Measurements from ENCODE around the gene AK8.
"Not testable (repeated sequence)": the region's sequence is repeated elsewhere in the genome, so short reads cannot be mapped to it uniquely, and the experiment has no call there.

Gene AK8

DNA sequence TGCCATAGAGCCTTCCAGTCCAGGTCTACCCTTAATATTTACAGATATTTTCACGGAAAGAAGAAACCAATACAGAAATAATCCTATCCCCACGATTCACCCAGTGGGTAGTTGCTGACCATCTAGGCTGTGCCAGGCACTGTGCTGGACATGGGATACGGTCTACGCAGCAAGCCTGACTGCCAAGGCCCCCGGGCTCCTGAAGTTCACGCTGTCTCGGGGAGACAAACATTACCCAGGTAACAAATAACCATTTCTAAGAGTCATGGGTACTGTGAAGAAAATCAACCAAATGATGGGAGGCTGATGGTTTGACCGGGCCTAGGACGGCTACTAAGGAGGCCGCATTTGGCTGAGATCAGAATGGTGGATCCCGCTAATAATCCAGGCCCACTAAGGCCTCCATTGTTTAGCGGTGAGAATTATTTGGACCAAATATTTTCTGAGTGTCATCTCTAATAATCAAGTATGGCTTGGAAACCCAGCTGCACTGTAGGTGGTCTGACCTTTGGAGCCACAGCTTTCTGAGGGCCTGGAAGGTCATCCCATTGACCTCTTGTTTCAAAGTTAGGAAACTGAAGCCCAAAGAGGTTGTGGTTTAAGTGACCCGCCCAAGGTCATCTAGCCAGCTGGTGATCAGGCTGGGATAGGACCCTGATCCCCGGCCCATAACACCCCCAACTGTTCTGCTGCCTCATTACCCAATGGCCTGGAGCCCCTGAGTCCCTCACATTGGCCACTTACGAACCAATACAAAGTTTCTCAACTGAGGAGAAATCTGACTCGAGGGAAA is 82.4 kb downstream of the AK8 start:
- no peak for DNase-seq

- no peak for DNase-seq
Observed at GRCh38 chr9:132794730-132795380, 83.2 kb downstream of the AK8 start.

DNA sequence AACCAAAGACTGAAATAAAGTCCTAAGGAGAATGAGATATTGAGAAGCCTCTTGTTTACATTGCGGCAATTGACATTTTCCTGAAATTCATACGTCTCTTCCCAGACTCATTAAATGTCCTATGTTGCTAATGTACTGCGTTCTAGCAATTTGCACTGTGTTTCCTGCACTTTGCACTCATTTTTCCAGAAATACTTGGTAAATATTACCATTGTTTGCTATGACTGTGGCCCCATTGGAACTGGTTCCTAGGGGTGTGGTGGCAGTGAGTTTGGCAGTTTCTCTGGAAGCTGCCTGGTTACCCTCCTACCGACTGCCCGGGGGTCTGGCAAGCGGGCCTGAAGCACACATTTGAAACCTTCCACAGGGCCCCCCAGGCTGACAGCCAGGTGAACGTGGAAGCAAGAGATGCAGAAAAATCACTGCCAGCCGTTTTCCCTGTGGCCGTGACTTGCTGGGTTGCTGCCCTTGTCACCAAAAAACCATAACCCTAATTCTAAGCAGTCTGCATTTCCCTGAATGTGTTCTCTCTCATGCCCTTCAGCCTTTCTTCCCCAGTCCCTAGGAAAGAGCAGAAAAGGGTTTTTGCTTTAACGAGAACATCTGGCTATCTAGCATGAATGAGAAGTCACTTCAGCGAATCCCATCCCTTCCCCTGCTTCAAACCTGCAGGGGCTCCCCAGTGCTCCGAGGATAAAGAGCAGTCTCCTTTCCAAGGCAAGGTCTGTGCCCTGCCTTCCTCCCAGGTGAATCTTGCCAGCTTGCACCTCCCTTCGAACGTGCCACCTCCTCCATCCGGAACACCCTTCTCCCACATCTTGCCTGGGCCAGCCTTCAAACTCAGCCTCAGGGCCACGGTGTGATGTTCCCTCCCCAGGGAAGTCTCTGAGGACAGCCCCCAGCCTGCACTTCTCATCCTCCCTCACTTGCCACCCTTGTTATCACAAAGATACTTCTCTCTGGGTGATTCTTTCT is 84.2 kb downstream of the AK8 start:
- no peak for DNase-seq

DNA sequence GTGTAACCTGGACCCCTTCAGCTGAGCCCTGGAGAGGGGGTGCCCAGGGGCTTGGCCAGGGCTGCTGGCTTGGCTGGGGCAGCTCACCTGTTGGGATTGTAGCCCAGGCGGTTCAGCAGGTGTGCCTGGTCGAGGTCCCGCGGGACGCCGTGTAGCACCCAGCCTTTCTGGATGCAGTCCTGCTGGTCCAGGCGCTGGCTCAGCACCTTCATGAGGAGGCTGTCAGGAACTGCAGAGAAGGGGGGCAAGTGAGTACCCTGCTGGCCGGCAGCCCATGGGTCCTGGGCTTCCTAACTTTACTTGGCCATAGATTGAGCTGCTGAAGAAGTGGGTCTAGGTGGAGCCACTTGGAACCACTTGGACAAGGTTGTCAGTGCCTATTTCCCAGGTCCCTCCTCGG is 85.5 kb downstream of the AK8 start:
- no peak for DNase-seq

DNA sequence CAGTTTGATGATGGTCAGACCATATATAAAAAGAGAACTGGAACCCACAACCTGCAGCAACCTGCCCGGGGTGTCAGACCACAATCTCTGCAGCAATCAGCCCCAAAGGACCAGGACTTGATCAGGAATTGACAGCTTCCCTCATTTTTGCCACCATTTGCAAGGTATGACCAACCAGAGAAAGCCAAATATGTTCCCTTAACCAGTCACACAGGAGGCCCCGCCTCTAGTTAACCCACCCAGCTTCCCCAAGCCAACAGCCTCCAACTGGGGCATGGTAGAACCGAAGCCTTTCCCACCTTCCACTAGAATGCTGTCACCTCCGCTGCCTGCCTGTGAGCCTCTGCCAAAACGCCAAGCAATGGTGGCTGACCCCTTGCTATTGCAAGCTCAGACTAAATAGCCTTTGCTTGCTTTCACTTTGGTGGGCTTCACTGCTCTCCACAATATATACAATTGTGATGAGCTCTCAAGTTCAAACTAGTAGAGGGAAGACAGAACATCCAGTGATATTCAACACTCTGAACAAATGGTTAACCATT is 86.3 kb downstream of the AK8 start:
- DNase-seq, result no peak

- no peak for DNase-seq
Observed at GRCh38 chr9:132789719-132790118, 88.4 kb downstream of the AK8 start.

DNA sequence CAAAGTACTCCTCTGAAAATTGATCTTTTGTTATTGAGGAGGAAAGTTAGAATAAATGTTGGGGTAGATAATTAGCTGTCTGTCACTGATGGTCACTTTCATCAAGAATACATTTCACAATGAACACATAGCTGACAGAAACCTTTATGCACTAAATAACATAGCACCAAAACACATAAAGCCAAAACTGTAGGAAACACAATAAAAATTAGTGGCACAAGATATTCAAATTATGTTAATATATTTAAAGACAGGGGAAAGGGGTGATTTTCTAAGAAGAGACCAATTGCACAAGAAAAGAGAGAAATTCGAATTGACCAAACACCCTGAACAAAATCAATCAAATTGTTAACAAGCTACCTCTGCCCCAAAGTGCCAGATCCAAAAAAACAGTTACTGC is 89.7 kb downstream of the AK8 start:
- no peak for DNase-seq

- no peak for DNase-seq
Observed at GRCh38 chr9:132787748-132788159, 90.3 kb downstream of the AK8 start.

GRCh38 chr9:132784286-132784830 is 93.7 kb downstream of the AK8 start:
- no peak for DNase-seq

GRCh38 chr9:132783006-132783405 is 95.1 kb downstream of the AK8 start:
- no peak for DNase-seq

DNA sequence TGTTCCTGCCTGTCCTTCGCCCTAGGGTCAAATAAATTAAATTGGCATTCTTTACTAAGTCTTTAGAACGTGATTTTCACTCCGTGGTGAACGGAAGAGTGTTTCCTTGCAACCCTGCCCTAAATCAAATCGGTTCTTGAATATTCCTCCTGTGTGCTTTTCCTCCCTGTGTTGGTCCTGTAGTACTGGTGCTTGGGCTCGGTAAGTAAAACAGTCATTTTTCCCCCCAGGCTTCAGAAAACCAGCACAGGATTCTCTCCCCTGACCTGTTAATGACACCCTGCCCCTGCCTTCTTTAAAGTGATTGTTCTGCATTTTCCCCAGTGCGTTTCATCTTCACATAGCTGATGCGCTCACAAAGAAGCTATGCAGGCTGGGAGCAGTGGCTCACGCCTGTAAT is 96.0 kb downstream of the AK8 start:
- DNase-seq, result no peak

DNA sequence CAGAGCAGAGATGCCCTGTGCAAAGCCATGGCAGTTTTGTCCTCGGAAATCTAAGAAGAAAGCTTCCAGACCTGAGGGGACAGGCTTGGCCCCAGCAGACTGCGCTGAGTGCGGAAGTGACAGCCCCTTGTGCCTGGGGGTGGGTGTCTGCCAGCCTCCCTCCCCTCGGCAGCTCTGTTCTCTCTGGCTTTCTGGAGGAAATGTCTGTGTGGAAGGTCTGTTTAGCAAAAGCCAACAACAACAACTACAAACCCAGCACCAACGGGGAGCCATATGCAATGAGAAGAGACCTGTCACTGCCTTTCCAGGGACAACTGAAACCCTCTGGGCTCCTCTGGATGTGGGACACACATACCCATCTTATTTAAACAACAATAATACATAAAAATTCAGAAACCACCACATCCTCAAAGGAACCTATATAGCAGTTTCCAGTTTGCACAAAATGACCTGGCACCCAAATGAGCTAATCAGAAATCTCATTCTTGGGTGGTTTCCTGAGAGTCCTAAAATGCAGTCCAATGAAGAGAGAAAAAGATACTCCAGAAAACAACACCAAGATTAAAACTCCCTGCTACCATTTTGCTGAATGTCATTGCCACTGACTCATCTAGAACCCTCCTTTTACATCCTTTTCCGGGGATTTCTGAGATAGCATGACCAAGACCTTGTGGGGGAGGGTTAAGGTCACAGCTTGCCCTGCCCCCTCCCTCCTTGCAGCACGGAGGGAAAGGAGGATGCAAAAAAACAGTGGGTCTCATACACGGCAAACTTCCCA is 97.7 kb downstream of the AK8 start:
- no peak for DNase-seq

DNA sequence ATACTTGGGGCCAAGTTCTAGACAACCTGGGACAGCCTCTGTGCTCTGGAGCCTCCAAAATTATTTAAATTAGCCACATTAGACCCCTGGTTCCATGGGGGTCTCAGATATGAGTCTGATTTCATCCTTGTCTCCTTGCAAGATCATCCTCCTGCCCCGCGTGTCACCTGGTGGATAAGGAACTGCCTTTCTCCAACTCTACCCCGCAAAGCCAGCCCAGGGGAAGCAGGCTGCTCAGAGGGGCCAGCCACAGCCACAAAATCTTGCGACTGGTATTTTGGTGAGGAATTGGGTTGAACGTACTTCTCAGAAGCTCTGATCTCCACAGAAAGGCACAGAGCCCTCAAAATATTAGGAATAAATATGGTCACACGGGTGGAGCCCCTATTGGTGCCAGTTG is 101.2 kb downstream of the AK8 start:
- no peak for DNase-seq

GRCh38 chr9:132776268-132776667 is 101.8 kb downstream of the AK8 start:
- no peak for DNase-seq

DNA sequence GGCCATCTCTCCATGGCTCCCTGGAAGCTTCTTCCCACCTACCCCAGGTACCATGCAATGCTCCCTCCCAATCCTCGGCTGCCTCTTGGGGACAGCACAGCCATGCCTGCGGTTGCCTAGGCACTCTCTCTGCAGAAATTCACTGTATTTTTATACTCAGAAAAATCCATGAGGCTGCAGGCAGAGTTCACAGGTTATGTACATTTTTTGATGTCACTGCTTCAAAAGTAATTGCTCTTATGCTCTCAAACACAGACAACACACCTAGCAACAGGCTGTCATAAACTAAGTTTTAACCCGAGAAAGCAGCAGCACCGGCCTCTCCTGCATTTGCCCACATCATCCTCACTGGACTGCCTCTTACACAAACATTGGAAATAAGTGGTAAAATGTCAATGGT is 102.4 kb downstream of the AK8 start:
- DNase-seq, result no peak

GRCh38 chr9:132774886-132775285 is 103.2 kb downstream of the AK8 start:
- no peak for DNase-seq

DNA sequence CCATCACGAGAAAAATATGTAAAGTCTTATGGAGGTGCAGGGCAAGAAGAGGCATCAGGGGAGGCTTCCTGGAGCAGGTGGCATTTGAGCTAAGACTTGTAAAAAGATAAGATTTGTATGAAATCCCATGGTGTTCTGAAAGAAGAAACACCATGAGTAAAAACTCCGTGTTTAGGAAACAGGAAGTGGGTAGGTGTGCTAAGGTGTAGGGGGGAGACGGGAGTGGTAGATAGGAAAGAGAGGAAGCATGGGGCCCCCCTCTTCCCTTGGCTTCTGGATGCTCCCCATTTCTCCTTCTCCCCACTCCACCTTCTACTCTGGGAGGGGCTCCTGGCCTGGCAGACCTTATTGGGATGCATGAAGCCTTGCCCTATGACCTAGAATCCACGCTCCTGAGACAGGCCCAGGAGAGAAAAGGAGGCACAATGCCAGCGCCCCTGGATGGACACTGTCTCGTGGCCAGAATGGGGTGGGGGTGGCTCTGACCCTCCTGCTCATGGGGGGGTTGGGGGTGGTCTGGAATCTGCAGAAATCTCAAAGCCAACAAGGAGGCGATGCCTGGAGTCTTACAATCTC is 104.2 kb downstream of the AK8 start:
- DNase-seq, result no peak

GRCh38 chr9:132773093-132773492 is 105.0 kb downstream of the AK8 start:
- no peak for DNase-seq

DNA sequence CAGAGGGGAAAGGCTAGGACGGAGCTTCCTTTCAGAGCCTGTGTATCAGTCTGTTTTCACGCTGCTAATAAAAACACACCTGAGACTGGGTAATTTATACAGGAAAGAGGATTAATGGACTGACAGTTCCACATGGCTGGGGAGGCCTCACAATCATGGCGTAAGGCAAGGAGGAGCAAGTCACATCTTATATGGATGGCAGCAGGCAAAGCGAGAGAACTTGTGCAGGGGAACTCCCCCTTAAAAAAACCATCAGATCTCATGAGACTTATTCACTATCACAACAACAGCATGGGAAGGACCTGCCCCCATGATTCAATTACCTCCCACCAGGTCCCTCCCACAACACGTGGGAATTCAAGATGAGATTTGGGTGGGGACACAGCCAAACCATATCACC is 106.3 kb downstream of the AK8 start:
- not testable (repeated sequence) for DNase-seq

DNA sequence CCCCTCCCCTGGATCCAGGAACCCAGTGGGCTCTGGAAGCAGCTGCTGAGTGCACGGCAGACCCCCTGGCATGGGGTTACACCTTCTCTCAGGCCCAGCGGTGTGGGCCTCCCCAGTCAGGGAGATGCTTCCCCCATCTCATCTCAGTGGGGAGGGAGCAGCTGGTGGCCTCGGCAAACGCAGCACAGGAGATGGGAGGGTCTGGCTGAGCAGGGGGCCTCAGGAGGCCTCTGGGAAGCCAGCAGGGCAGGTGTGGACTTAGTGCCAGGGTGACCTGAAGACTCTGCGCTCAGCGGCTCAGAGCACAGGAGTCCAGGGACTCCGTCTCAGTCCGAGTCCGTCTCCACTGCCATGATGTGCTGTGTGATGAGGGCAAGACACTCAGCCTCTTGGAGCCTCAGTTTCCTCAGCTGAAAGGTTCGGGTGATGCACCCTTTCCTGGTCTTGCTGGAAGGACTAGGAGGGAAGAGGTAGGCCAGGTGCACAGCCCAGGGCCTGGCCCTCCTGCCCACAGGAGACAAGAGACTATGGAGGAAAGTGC is 107.2 kb downstream of the AK8 start:
- no peak for DNase-seq
